CD4-positive, alpha-beta memory T cell (primary cell): Measurements from ENCODE around the gene RFC5. TPM values are rescaled to one million over a fixed set of nuclear protein-coding genes. Genes with fewer than 3 reads are reported as not detected.

Source experiments
- CTCF ChIA-PET: fragments of 350-600 bp; sonication (Branson Sonifier 250); formaldehyde crosslinking; loops from one replicate; lab custom pipeline; 2021; ENCODE audit warnings: inconsistent platforms; ENCODE audit not compliant: partially characterized antibody; lab: Charles Lee
- POLR2A ChIA-PET: fragments of 350-600 bp; sonication (Branson Sonifier 250); formaldehyde crosslinking; loops from one replicate; lab custom pipeline; 2021; ENCODE audit not compliant: partially characterized antibody; lab: Charles Lee
- DNase-seq, 5 donors: peaks; one replicate each; pipeline versions ENCODE4 v3.0.0 to v3.0.0-alpha.2; 2020 to 2022; ENCODE audit warnings: mixed read lengths in 1 of 5
- H3K27ac ChIP-seq: one replicate; pipeline ENCODE4 v1.7.0; 2013; ENCODE audit warnings: low read depth, low read length
- H3K27me3 ChIP-seq: 2 replicates; pipeline ENCODE4 v1.7.0; 2013; ENCODE audit warnings: mild to moderate bottlenecking, low read length, moderate library complexity; ENCODE audit not compliant: insufficient read depth
- H3K36me3 ChIP-seq: 2 replicates; pipeline ENCODE4 v1.7.0; 2013; ENCODE audit warnings: mild to moderate bottlenecking, low read length, moderate library complexity; ENCODE audit not compliant: insufficient read depth
- H3K4me1 ChIP-seq: 2 replicates; pipeline ENCODE4 v1.7.0; 2013; ENCODE audit warnings: mild to moderate bottlenecking, low read length, moderate library complexity; ENCODE audit not compliant: insufficient read depth
- H3K4me3 ChIP-seq, 2 donors: one replicate each; pipeline ENCODE4 v1.7.0; 2013; ENCODE audit warnings: low read length in 2 of 2, mild to moderate bottlenecking in 1 of 2
- H3K9me3 ChIP-seq, 2 donors: one replicate each; pipeline ENCODE4 v1.7.0; 2013; ENCODE audit warnings: low read length in 2 of 2, control low read depth in 1 of 2; ENCODE audit not compliant: control insufficient read depth in 1 of 2
- H3K27ac Mint-ChIP-seq, 7 donors: one replicate each; pipeline ENCODE4 v1.8.0; 2020 to 2021; ENCODE audit warnings: mixed read lengths in 7 of 7, mild to moderate bottlenecking in 6 of 7, inconsistent platforms in 3 of 7, moderate library complexity in 3 of 7
- H3K27me3 Mint-ChIP-seq, 2 donors: one replicate each; pipeline ENCODE4 v1.8.0; 2020 to 2021; ENCODE audit warnings: mixed read lengths in 2 of 2
- H3K36me3 Mint-ChIP-seq, 2 donors: one replicate each; pipeline ENCODE4 v1.8.0; 2020 to 2021; ENCODE audit warnings: mixed read lengths in 2 of 2, inconsistent platforms in 1 of 2, mild to moderate bottlenecking in 1 of 2
- H3K4me1 Mint-ChIP-seq, 4 donors: one replicate each; pipeline ENCODE4 v1.8.0; 2020 to 2021; ENCODE audit warnings: mixed read lengths in 4 of 4, mild to moderate bottlenecking in 1 of 4
- H3K4me3 Mint-ChIP-seq, 8 donors: one replicate each; pipeline ENCODE4 v1.8.0; 2020 to 2021; ENCODE audit warnings: mixed read lengths in 8 of 8, mild to moderate bottlenecking in 7 of 8, moderate library complexity in 6 of 8, inconsistent platforms in 3 of 8
- H3K9me3 Mint-ChIP-seq, 8 donors: one replicate each; pipeline ENCODE4 v1.8.0; 2020 to 2021; ENCODE audit warnings: mixed read lengths in 8 of 8, mild to moderate bottlenecking in 5 of 8, inconsistent platforms in 3 of 8, moderate library complexity in 1 of 8
- intact Hi-C: fragments of 100-400 bp; cut with micrococcal nuclease; formaldehyde crosslinking; loops from one replicate; pipeline ENCODE4 v1.15.1; 2023
- polyA plus RNA-seq, 2 donors: library from polyadenylated mRNA; unstranded; fragments of 300-500 nt; fragmentation: Illumina TruSeq; gene quantifications; one replicate each; pipeline ENCODE4 v1.2.3, GENCODE V29; 2021
- total RNA-seq, 2 experiments: library from RNA; stranded (reverse); gene quantifications; one replicate each; pipeline ENCODE4 v1.2.3, GENCODE V29; 2021

Gene RFC5
- total and polyA plus RNA-seq, 4 experiments from 2014 or later, result 13.5 to 17.5 (median 17.2) TPM

GRCh38 chr12:118035190-118036041, 18.9 kb downstream of the RFC5 start:
- Mint-ChIP-seq H3K4me3 (no peak overlapping the region), H3K27ac (peak overlapping the region; percentile 17 to 87 (median 68)), H3K36me3 (peaks cover 46 to 75% of the 10 kb centered on the region in 2 donors), H3K9me3 (no peaks in the 10 kb centered on the region), H3K27me3 (no peaks in the 10 kb centered on the region), H3K4me1 (peaks cover 17 to 20% (median 19%) of the 10 kb centered on the region in 4 donors)
- intact Hi-C loops, result no loop called here
- H3K9me3 ChIP-seq, result no peaks in the 10 kb centered on the region
- POLR2A ChIA-PET, result interaction anchor here (0.7 to 2.3 kb wide), 4 partner anchors 19 to 160 kb away, joined by 3 to 11 read pairs (median 4); partner anchors contain the start of genes RFC5 and WSB2
- no peak for DNase-seq
- H3K36me3 ChIP-seq, result peaks cover 52% of the 10 kb centered on the region
- H3K27me3 ChIP-seq, result no peaks in the 10 kb centered on the region
- CTCF ChIA-PET, result interaction anchor here (1.0 to 6.1 kb wide), 7 partner anchors 12 to 161 kb away, joined by 3 to 50 read pairs (median 6); partner anchors contain the start of gene RFC5
- no peak overlapping the region for H3K4me3 ChIP-seq
- H3K27ac ChIP-seq, result no peak overlapping the region
- no peaks in the 10 kb centered on the region for H3K4me1 ChIP-seq

- H3K36me3 Mint-ChIP-seq, result peaks cover 49 to 74% of the 10 kb centered on the region in 2 donors
- H3K27me3 ChIP-seq, result no peaks in the 10 kb centered on the region
Observed at GRCh38 chr12:118036672-118037411, 20.3 kb downstream of the RFC5 start.

GRCh38 chr12:118038137-118038536, 21.6 kb downstream of the RFC5 start:
- peaks cover 15 to 18% (median 17%) of the 10 kb centered on the region in 4 donors for H3K4me1 Mint-ChIP-seq
- H3K36me3 Mint-ChIP-seq, result peaks cover 55 to 78% of the 10 kb centered on the region in 2 donors
- H3K27ac Mint-ChIP-seq, result peak overlapping the region in 2 of 7 donors; percentile 23 to 32
- Histone ChIP-seq H3K4me3 (no peak overlapping the region), H3K4me1 (no peaks in the 10 kb centered on the region), H3K9me3 (no peaks in the 10 kb centered on the region), H3K27me3 (no peaks in the 10 kb centered on the region), H3K36me3 (peaks cover 65% of the 10 kb centered on the region), H3K27ac (no peak overlapping the region)
- intact Hi-C loops, result no loop called here
- no peaks in the 10 kb centered on the region for H3K27me3 Mint-ChIP-seq
- no peak for DNase-seq
- no peaks in the 10 kb centered on the region for H3K9me3 Mint-ChIP-seq
- POLR2A ChIA-PET, result no interaction called here
- CTCF ChIA-PET, result interaction anchor here (1.3 kb wide), 1 partner anchor 163 kb away, joined by 3 read pairs; no protein-coding TSS in a partner anchor
- no peak overlapping the region for H3K4me3 Mint-ChIP-seq

More at GRCh38 chr12:118036672-118037411, 20.3 kb downstream of the RFC5 start:
- DNase-seq, result no peak
- ChIA-PET POLR2A (interaction anchor here (1.3 to 1.4 kb wide), 2 partner anchors 21 to 162 kb away, joined by 5 read pairs; no protein-coding TSS in a partner anchor), CTCF (interaction anchor here (0.8 to 6.1 kb wide), 2 partner anchors 21 to 162 kb away, joined by 3 to 50 read pairs; no protein-coding TSS in a partner anchor)
- H3K27me3 Mint-ChIP-seq, result no peaks in the 10 kb centered on the region
- Histone ChIP-seq H3K27ac (no peak overlapping the region), H3K36me3 (peaks cover 57% of the 10 kb centered on the region), H3K9me3 (no peaks in the 10 kb centered on the region), H3K4me1 (no peaks in the 10 kb centered on the region), H3K4me3 (no peak overlapping the region)
- intact Hi-C loops, result no loop called here
- H3K27ac Mint-ChIP-seq, result peak overlapping the region in 2 of 7 donors; percentile 29 to 30
- H3K4me1 Mint-ChIP-seq, result peaks cover 17 to 20% (median 20%) of the 10 kb centered on the region in 4 donors
- no peaks in the 10 kb centered on the region for H3K9me3 Mint-ChIP-seq
- H3K4me3 Mint-ChIP-seq, result no peak overlapping the region

- no peaks in the 10 kb centered on the region for H3K27me3 Mint-ChIP-seq
- H3K4me3 Mint-ChIP-seq, result no peak overlapping the region
- H3K4me1 Mint-ChIP-seq, result peaks cover 2 to 11% (median 6%) of the 10 kb centered on the region in 4 donors
- Histone ChIP-seq H3K27me3 (no peaks in the 10 kb centered on the region), H3K27ac (no peak overlapping the region), H3K4me1 (no peaks in the 10 kb centered on the region), H3K4me3 (no peak overlapping the region), H3K36me3 (peaks cover 38% of the 10 kb centered on the region), H3K9me3 (no peaks in the 10 kb centered on the region)
- peak overlapping the region in 5 of 7 donors; percentile 41 to 81 (median 70) for H3K27ac Mint-ChIP-seq
- intact Hi-C loops, result no loop called here
- H3K9me3 Mint-ChIP-seq, result no peaks in the 10 kb centered on the region
- peaks cover 57 to 64% of the 10 kb centered on the region in 2 donors for H3K36me3 Mint-ChIP-seq
- CTCF ChIA-PET, result no interaction called here
- no peak for DNase-seq
- POLR2A ChIA-PET, result no interaction called here
Observed at GRCh38 chr12:118042091-118042490, 25.6 kb downstream of the RFC5 start.

- Mint-ChIP-seq H3K27ac (peak overlapping the region in 6 of 7 donors; percentile 13 to 77 (median 48)), H3K4me3 (no peak overlapping the region), H3K27me3 (no peaks in the 10 kb centered on the region), H3K9me3 (no peaks in the 10 kb centered on the region), H3K4me1 (peaks cover 2 to 14% (median 7%) of the 10 kb centered on the region in 4 donors), H3K36me3 (peaks cover 52 to 58% of the 10 kb centered on the region in 2 donors)
- H3K4me3 ChIP-seq, result no peak overlapping the region
- intact Hi-C loops, result no loop called here
- H3K9me3 ChIP-seq, result no peaks in the 10 kb centered on the region
- no peak overlapping the region for H3K27ac ChIP-seq
- DNase-seq, result no peak
- CTCF ChIA-PET, result interaction anchor here (1.1 to 6.2 kb wide), 2 partner anchors 9 to 12 kb away, joined by 3 to 42 read pairs; no protein-coding TSS in a partner anchor
- no peaks in the 10 kb centered on the region for H3K27me3 ChIP-seq
- no peaks in the 10 kb centered on the region for H3K4me1 ChIP-seq
- POLR2A ChIA-PET, result interaction anchor here (0.6 kb wide), 1 partner anchor 94 kb away, joined by 4 read pairs; no protein-coding TSS in a partner anchor
- peaks cover 27% of the 10 kb centered on the region for H3K36me3 ChIP-seq
Observed at GRCh38 chr12:118044075-118044474, 27.6 kb downstream of the RFC5 start.

- intact Hi-C loops, result no loop called here
- H3K36me3 ChIP-seq, result peaks cover 24% of the 10 kb centered on the region
- H3K9me3 Mint-ChIP-seq, result no peaks in the 10 kb centered on the region
Observed at GRCh38 chr12:118044577-118044976, 28.1 kb downstream of the RFC5 start.

More at GRCh38 chr12:118044577-118044976, 28.1 kb downstream of the RFC5 start:
- CTCF ChIA-PET, result interaction anchor here (1.1 to 6.2 kb wide), 2 partner anchors 9 to 11 kb away, joined by 3 to 42 read pairs; no protein-coding TSS in a partner anchor
- DNase-seq, result no peak
- peaks cover 49 to 58% of the 10 kb centered on the region in 2 donors for H3K36me3 Mint-ChIP-seq
- H3K27me3 Mint-ChIP-seq, result no peaks in the 10 kb centered on the region
- H3K4me3 ChIP-seq, result no peak overlapping the region
- H3K27ac ChIP-seq, result no peak overlapping the region
- H3K27me3 ChIP-seq, result no peaks in the 10 kb centered on the region
- H3K4me1 Mint-ChIP-seq, result peaks cover 3 to 15% (median 7%) of the 10 kb centered on the region in 4 donors
- POLR2A ChIA-PET, result interaction anchor here (0.5 kb wide), 1 partner anchor 19 kb away, joined by 4 read pairs; no protein-coding TSS in a partner anchor
- H3K9me3 ChIP-seq, result no peaks in the 10 kb centered on the region
- H3K4me1 ChIP-seq, result no peaks in the 10 kb centered on the region
- no peak overlapping the region for H3K4me3 Mint-ChIP-seq
- H3K27ac Mint-ChIP-seq, result peak overlapping the region in 5 of 7 donors; percentile 43 to 77 (median 45)
